Activated CD8-positive, alpha-beta memory T cell treated with anti-CD3 and anti-CD28 coated beads, Interleukin-2, amount 50 U/mL, for 4 hours (primary cell): ENCODE results near the gene CCDC187.
"Not testable (repeated sequence)": the region's sequence is repeated elsewhere in the genome, so short reads cannot be mapped to it uniquely, and the experiment has no call there.

Source experiments
- DNase-seq: peaks from one replicate; pipeline ENCODE4 v3.0.0-alpha.2; 2020

The CCDC187 gene

DNA sequence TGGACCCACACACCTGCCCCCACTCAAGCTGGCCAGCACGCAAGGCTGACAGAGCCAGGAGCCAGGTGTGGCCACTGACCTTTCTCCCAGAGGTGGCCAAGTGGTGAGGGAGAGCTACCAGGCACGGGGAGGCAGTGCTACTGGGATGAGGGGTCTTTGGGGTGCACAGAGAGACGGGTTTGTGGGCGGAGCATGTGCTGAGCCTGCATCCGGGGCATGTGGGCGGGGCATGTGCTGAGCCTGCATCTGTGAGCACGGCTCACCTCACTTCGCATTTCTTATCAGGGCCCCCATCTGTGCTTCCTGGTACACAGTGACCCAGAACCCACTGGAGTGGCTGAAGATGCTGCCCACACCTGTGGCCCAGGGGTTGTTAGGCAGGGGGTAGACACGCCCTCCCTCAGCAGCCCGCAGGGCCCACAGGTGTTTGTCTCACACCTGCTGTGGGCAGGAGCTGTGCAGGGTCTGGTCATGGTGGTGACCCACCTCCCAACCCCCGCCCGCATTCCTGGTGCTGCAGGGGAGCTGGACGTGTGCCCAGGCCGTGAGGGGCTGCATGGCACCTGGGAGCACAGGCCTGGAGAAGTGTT lies 21.5 kb downstream of the CCDC187 start:
- no peak for DNase-seq

DNA sequence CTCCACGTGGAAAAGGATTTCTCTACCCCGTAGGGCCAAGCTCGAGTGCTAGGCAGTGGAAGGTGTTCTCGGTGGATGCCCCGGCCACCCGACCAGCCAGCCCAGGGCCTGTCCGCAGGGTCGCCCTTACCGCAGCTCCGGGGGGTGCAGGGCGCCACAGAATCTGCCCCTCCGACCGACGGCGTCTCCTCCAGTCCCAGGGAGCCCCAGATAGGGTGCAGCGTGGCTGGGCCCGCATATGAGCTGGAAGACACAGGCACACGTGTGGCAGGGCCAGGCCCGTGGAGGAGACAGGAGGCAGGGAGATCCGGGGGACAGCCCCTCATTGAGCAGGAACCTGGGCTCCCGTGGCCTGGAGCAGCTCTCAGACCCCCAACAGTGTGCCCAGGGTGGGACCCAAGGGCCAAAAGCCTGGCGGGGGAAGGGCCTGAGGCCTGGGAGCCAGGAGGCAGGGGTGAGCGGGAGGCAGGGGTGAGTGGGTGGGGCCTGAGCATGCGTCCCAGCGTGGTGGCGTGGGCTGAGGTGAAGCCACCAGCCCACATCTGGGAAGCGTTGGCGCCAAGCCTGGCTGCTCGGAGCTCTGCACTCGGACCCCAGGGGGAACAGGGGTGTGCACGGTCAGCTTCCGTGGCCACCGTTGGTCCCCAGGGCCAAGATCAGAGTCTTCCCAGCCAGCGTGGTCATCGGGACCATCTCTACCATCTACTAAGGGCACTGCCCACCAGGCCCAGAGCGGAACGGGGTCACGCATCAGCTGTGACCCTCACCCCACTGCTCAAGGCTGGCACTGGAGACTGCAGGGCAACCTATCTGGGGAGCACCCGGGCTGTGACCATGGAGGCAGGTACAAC lies 22.2 kb downstream of the CCDC187 start:
- no peak for DNase-seq

GRCh38 chr9:136280535-136281315 lies 23.2 kb downstream of the CCDC187 start:
- no peak for DNase-seq

DNA sequence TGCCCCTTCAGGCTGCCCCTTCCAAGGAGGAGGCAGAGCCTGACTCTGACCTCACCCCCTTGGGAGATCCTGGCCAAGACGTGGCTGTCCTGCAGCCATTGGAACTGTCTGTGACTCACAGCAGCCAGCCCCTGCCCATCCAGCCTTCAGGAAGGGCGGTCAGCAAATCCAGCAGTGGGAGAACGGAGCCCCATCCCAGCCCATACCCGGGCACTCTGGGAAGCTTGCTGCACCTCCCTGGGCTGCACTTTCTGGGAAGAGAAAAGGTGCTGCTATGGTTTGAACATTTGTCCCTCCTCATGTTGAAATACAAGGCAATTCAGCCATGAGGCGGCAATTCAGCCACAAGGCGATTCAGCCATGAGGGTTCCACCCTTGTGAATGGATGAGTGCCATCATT lies 24.4 kb downstream of the CCDC187 start:
- DNase-seq: no peak

DNA sequence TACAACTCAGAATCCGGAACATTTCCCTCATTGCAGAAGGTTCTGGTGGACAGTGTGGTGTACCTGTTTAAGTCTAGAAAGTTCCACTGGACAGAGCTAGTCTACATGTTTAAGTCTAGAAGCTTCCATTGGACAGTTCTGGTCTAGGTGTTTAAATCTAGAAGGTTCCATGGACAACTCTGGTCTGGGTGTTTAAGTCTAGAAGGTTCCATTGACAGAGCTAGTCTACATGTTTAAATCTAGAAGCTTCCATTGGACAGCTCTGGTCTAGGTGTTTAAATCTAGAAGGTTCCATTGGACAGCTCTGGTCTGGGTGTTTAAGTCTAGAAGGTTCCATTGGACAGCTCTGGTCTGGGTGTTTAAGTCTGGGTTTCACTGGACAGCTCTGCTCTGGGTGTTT lies 25.0 kb downstream of the CCDC187 start:
- DNase-seq: no peak

GRCh38 chr9:136278221-136278620 lies 25.7 kb downstream of the CCDC187 start:
- no peak for DNase-seq

DNA sequence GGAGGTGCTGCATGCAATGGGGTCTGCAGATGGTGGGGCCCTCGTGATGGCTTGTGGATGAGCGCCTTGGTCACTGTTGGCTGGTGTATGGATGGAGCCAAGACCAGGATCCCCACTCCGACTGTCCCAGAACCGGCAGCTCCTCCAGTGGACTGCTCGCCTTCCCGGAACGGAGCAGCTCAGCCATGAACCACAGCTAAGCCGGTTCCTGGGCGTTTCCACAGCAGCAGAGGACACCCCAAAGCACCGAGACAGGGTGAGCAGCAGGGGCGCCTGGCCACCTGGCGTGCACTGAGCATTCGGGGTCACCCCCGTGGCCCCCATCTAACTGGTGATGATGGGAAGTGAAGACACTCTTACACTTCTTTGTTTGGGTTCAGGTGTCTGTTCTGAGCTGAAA lies 26.1 kb downstream of the CCDC187 start:
- DNase-seq: no peak

DNA sequence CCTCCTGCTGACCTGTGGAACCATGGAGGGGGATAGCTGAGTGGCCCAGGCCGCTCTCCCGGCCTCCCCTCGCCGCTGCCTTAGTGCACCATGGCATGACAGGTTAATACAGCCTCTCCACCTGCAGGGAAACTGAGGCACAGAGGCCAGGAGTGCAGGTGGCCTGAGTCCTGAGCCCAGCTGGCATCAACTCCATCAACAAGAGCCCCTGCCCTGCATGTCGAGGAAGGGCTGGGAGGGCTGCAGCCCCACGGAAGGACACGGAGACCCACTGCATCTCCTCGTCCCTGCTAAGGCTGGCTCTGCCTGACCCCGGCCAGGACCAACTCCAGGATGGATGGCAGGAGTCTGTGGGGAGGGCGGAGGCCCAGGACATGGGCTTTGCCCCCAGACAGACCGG lies 27.2 kb downstream of the CCDC187 start:
- DNase-seq: no peak

DNA sequence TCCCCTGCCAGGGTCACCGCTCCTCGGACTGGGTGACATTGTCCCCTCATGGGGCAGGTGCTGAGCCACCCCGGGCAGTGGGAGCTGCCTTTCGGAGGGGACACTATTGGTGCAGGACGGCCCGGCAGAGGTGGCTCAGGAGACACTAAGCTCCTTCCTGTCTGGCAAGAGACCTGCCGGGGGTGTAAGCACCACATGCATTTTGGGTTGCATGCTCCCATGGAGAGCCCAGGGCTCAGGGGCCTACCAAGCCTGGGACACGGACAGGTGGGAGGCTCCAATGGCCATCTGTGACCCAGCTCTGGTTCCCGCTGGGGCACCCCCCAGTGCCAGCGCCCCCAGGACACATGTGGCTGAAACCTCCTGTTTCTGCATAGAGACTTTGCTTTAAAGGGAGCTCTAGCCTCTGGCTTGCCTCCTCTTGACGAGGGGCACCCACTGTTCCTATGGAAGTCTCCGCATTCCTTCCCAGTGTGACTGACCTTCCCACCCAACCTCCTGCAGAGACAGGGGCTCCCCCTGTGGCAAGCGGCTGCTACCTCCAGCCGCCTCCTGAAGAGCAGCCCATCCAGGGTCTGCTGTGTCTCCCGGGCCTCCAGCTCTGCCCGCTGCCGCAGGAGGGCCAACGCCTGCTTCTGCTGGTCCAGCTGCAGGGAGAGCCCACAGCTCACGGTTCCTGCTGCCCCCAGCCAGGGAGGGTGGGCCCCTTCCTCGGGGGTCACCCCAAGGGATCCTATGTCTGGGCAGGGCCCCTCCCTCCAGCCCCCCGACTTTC lies 28.1 kb downstream of the CCDC187 start:
- DNase-seq: no peak

DNA sequence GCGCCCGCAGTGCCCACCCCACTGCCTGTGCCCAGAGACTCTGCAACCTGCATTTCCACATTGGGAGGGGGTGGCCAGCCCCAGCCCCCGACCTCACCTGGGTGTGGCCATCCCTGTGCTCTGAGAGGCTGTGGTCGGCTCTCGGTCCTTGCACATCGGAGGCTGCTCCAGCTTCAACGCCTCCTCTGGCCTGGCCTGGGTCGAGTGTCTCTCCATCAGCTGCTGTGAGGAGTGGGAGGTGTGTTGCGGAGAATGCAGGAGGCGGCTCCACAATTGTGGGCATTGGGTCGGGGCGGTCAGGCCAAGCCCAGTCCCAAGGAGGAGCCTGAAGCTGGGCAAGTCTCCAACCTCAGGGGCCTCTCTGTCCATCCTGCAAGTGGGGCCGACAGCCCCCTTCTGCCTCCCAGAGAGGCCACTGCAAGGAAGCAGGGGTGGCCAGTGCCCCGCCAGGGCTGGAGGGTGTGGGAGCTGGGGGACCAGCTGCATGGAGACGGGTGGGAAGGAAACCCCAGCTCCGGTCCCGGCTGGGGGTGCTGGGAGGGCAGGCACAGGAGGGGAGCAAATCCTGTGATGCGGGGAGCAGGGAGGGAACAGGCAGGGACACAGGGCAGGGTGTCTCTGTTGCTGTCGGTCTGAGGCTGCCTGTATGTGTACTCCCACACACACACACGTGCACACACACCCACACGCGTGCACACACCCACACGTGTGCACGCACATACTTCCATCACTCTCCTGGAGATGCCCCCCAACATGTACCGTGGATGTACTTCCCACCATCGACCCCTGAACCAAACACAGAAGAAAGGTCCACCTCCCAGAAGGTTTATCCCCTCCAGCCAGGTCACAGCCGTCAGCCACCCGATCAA lies 28.9 kb downstream of the CCDC187 start:
- no peak for DNase-seq

DNA sequence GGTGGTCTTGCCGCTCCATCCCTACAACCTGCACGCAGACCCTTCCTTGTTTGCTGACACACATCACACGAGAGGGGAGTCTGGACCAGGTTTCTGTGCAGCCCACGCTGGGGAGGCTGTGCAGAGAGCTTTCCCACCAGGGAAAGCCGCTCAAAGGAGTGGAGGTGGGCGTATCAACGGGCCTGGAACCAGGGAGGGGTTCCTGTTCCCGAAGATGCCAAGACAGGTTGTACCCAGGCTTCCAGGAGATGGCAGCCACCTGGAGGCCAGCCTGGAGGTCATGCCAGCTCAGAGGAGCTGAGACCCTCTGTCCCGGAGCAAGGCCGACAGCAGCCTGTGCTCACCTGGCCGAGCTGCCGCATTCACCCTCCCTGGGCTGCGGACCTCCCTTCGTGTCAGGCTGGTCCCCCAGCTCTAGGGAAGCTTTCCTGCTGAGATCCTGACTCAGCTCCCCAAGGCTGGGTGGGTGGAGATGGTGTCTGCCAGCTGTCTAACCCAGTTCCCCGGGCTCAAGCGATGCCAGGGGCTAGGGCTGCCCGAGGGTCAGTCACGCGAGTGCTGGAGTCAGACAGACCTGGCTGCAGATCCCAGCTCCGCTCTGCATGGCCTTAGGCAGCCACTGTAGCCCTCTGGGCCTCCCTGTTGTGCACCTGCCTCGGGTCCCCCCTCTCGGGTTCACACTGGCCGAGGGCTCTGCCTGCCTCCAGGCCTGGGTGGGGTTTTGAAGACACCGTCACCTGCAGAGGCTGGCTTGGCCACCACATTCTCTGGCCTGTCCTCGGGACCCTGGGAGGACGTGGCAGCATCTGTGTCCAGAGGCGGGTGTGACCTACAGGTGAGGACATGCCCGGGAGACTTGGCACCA lies 29.7 kb downstream of the CCDC187 start:
- no peak for DNase-seq

- no peak for DNase-seq
Measured at GRCh38 chr9:136273244-136273865, 30.5 kb downstream of the CCDC187 start.

GRCh38 chr9:136270173-136270705 lies 33.7 kb downstream of the CCDC187 start:
- DNase-seq: no peak

- DNase-seq: no peak
Measured at GRCh38 chr9:136268735-136269134, 35.2 kb downstream of the CCDC187 start.

GRCh38 chr9:136268318-136268717 lies 35.6 kb downstream of the CCDC187 start:
- DNase-seq: no peak

GRCh38 chr9:136267261-136268111 lies 36.4 kb downstream of the CCDC187 start:
- DNase-seq: peak; percentile 82

DNA sequence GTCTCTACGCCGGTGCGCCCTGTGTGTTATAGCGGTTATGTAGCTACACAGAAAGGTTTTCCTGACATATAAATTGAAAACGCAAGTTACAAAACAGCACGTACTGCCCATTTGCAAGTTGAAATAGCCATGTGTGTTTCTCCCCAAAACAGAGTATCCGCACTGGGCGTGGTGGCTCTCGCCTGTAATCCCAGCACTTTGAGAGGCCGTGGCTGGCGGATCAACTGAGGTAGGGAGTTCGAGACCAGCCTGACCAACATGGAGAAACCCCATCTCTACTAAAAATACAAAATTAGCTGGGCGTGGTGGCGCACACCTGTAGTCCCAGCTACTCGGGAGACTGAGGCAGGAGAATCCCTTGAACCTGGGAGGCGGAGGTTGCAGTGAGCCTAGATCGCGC lies 37.3 kb downstream of the CCDC187 start:
- not testable (repeated sequence) for DNase-seq

- no peak for DNase-seq
Measured at GRCh38 chr9:136265561-136266355, 38.1 kb downstream of the CCDC187 start.
